H9 (cell line): ENCODE results near the gene MSMO1. TPM values are rescaled to one million over a fixed set of nuclear protein-coding genes. Genes with fewer than 3 reads are reported as not detected.
A peak's percentile ranks its signal among the peaks of the same experiment; 100 is the strongest.

Experiments used
- DNase-seq: peaks from one replicate; pipeline ENCODE4 v3.0.0-alpha.2; 2017
- H2AFZ ChIP-seq: one replicate; pipeline ENCODE4 v1.6.1; 2013; ENCODE audit warnings: mild to moderate bottlenecking, low read length, control low read depth, moderate library complexity
- H2AK5ac ChIP-seq: 2 replicates; pipeline ENCODE4 v1.6.1; 2013; ENCODE audit warnings: low read length, control low read depth, mixed read lengths; ENCODE audit not compliant: insufficient read length
- H2BK120ac ChIP-seq: one replicate; pipeline ENCODE4 v1.6.1; 2013; ENCODE audit warnings: low read depth, mild to moderate bottlenecking, low read length, control low read depth, inconsistent platforms; ENCODE audit not compliant: poor library complexity, severe bottlenecking
- H2BK12ac ChIP-seq: 2 replicates; pipeline ENCODE4 v1.6.1; 2013; ENCODE audit warnings: low read length, control low read depth, mixed read lengths, low read depth; ENCODE audit not compliant: insufficient read length
- H2BK15ac ChIP-seq: 2 replicates; pipeline ENCODE4 v1.6.1; 2013; ENCODE audit warnings: low read depth, low read length, control low read depth
- H2BK20ac ChIP-seq: one replicate; pipeline ENCODE4 v1.6.1; 2013; ENCODE audit warnings: low read depth, mild to moderate bottlenecking, low read length, control low read depth, inconsistent platforms; ENCODE audit not compliant: poor library complexity, severe bottlenecking
- H2BK5ac ChIP-seq: 2 replicates; pipeline ENCODE4 v1.6.1; 2013; ENCODE audit warnings: low read length, control low read depth, mixed read lengths; ENCODE audit not compliant: insufficient read length
- H3K14ac ChIP-seq: 2 replicates; pipeline ENCODE4 v1.6.1; 2013; ENCODE audit warnings: low read length, control low read depth; ENCODE audit not compliant: insufficient read depth
- H3K18ac ChIP-seq: 2 replicates; pipeline ENCODE4 v1.6.1; 2013; ENCODE audit warnings: low read depth, mild to moderate bottlenecking, mixed read lengths, low read length, control low read depth; ENCODE audit not compliant: insufficient read length
- H3K23ac ChIP-seq: 2 replicates; pipeline ENCODE4 v1.6.1; 2013; ENCODE audit warnings: low read length, control low read depth, mixed read lengths, low read depth; ENCODE audit not compliant: insufficient read length
- H3K23me2 ChIP-seq: 2 replicates; pipeline ENCODE4 v1.6.1; 2013; ENCODE audit warnings: low read depth, mild to moderate bottlenecking, mixed read lengths, low read length, control low read depth; ENCODE audit not compliant: insufficient read length, poor library complexity, severe bottlenecking
- H3K27ac ChIP-seq: 2 replicates; pipeline ENCODE4 v1.5.1; 2013; ENCODE audit warnings: low read length, control low read depth, mixed read lengths, low read depth; ENCODE audit not compliant: insufficient read length
- H3K27me3 ChIP-seq: 2 replicates; pipeline ENCODE4 v1.6.1; 2013; ENCODE audit warnings: low read length, control low read depth, inconsistent platforms; ENCODE audit not compliant: insufficient read depth
- H3K4ac ChIP-seq: 2 replicates; pipeline ENCODE4 v1.6.1; 2013; ENCODE audit warnings: low read depth, mild to moderate bottlenecking, control low read depth, inconsistent platforms, low read length, moderate library complexity
- H3K4me1 ChIP-seq: 2 replicates; pipeline ENCODE4 v1.6.1; 2013; ENCODE audit warnings: low read length, control low read depth, inconsistent platforms; ENCODE audit not compliant: insufficient read depth
- H3K4me2 ChIP-seq: 2 replicates; pipeline ENCODE4 v1.6.1; 2013; ENCODE audit warnings: low read length, control low read depth, mixed read lengths; ENCODE audit not compliant: insufficient read length, insufficient read depth
- H3K56ac ChIP-seq: 2 replicates; pipeline ENCODE4 v1.6.1; 2013; ENCODE audit warnings: low read depth, mild to moderate bottlenecking, mixed read lengths, low read length, control low read depth; ENCODE audit not compliant: insufficient read length
- H3K79me1 ChIP-seq: 2 replicates; pipeline ENCODE4 v1.6.1; 2013; ENCODE audit warnings: low read depth, mild to moderate bottlenecking, moderate library complexity, low read length, control low read depth, inconsistent platforms; ENCODE audit not compliant: insufficient read depth, poor library complexity, severe bottlenecking
- H3K79me2 ChIP-seq: 2 replicates; pipeline ENCODE4 v1.6.1; 2013; ENCODE audit warnings: low read length, control low read depth, inconsistent platforms; ENCODE audit not compliant: insufficient read depth
- H3K9ac ChIP-seq: 2 replicates; pipeline ENCODE4 v1.6.1; 2013; ENCODE audit warnings: low read length, control low read depth, mixed read lengths; ENCODE audit not compliant: insufficient read length; ENCODE audit errors: extremely low read depth
- H3K9me3 ChIP-seq: one replicate; pipeline ENCODE4 v1.6.1; 2013; ENCODE audit warnings: low read depth, low read length, inconsistent platforms; ENCODE audit not compliant: control insufficient read depth
- H3T11ph ChIP-seq: one replicate; pipeline ENCODE4 v1.6.1; 2013; ENCODE audit warnings: mild to moderate bottlenecking, low read length, control low read depth, inconsistent platforms
- H4K20me1 ChIP-seq: one replicate; pipeline ENCODE4 v1.6.1; 2013; ENCODE audit not compliant: control insufficient read depth, insufficient read length, insufficient read depth
- H4K5ac ChIP-seq: 2 replicates; pipeline ENCODE4 v1.6.1; 2013; ENCODE audit warnings: low read depth, mild to moderate bottlenecking, mixed read lengths, low read length, control low read depth; ENCODE audit not compliant: insufficient read length
- H4K8ac ChIP-seq: replicated peaks from 2 replicates; pipeline ENCODE4 v1.6.1; 2013; ENCODE audit warnings: low read length, control low read depth, mixed read lengths, low read depth; ENCODE audit not compliant: insufficient read length
- H4K91ac ChIP-seq: 2 replicates; pipeline ENCODE4 v1.6.1; 2013; ENCODE audit warnings: low read depth, mild to moderate bottlenecking, moderate library complexity, mixed read lengths, low read length, control low read depth; ENCODE audit not compliant: insufficient read length
- H3K27ac Mint-ChIP-seq, 3 experiments: 2 replicates in 2 of 3; 3 replicates in 1 of 3; pipeline ENCODE4 v1.8.0; 2020 to 2021; ENCODE audit warnings: mixed read lengths in 3 of 3, mild to moderate bottlenecking in 1 of 3, moderate library complexity in 1 of 3
- H3K27me3 Mint-ChIP-seq: 2 replicates; pipeline ENCODE4 v1.8.0; 2021; ENCODE audit warnings: low read depth, mild to moderate bottlenecking, moderate library complexity, mixed read lengths
- H3K36me3 Mint-ChIP-seq, 3 experiments: 2 replicates in 2 of 3; 3 replicates in 1 of 3; pipeline ENCODE4 v1.8.0; 2020 to 2021; ENCODE audit warnings: low read depth in 3 of 3, mixed read lengths in 3 of 3; ENCODE audit not compliant: insufficient read depth in 1 of 3
- H3K4me1 Mint-ChIP-seq, 2 experiments: 2 replicates each; pipeline ENCODE4 v1.8.0; 2020; ENCODE audit warnings: mixed read lengths in 2 of 2
- H3K4me3 Mint-ChIP-seq, 2 experiments: 2 replicates in 1 of 2; 3 replicates in 1 of 2; pipeline ENCODE4 v1.8.0; 2020 to 2021; ENCODE audit warnings: mild to moderate bottlenecking in 2 of 2, mixed read lengths in 2 of 2, moderate library complexity in 1 of 2
- H3K9me3 Mint-ChIP-seq, 2 experiments: 2 replicates in 1 of 2; 3 replicates in 1 of 2; pipeline ENCODE4 v1.8.0; 2020; ENCODE audit warnings: mild to moderate bottlenecking in 2 of 2, mixed read lengths in 2 of 2, moderate library complexity in 1 of 2
- CTCF ChIP-seq: fragments of 200-600 bp; sonication (generic); conservative IDR thresholded peaks from 3 replicates; pipeline ENCODE4 v1.8.0; 2021; ENCODE audit warnings: antibody characterized with exemption, mild to moderate bottlenecking
- WGBS: extraction: QIAGEN DNeasy Blood & Tissue Kit; methylation state at CpG from one replicate; pipeline ENCODE4 v1.1.7; 2013; ENCODE audit warnings: missing lambda C conversion rate, low lambda C conversion rate, mixed read lengths; ENCODE audit not compliant: insufficient read length; ENCODE audit errors: extremely low coverage; 5-methylcytosine and 5-hydroxymethylcytosine counted together
- total RNA-seq: library from RNA; stranded (reverse); gene quantifications from 2 replicates; pipeline ENCODE4 v1.2.1, GENCODE V29; 2021

The MSMO1 gene
- total RNA-seq, 1 experiment from 2014 or later, result 79.3 TPM

GRCh38 chr4:165355900-165356300, 28.4 kb downstream of the MSMO1 start:
- no peaks in the 10 kb centered on the region for H3K4me1 ChIP-seq
- H3K23ac ChIP-seq, result no peak overlapping the region
- no peak overlapping the region for H2BK15ac ChIP-seq
- no peaks in the 10 kb centered on the region for H4K20me1 ChIP-seq
- Mint-ChIP-seq H3K4me1 (peaks cover 6 to 10% of the 10 kb centered on the region in 2 experiments; a peak in 2 of 4 replicates), H3K27ac (no peak overlapping the region), H3K27me3 (no peaks in the 10 kb centered on the region), H3K36me3 (peaks cover 0 to 5% (median 0%) of the 10 kb centered on the region in 3 experiments; a peak in 1 of 7 replicates), H3K4me3 (no peak overlapping the region), H3K9me3 (peaks cover 9 to 10% of the 10 kb centered on the region in 2 experiments; a peak in 4 of 5 replicates)
- no peak overlapping the region for H4K91ac ChIP-seq
- H3T11ph ChIP-seq, result no peak overlapping the region
- H3K79me2 ChIP-seq, result no peaks in the 10 kb centered on the region
- TF ChIP-seq CTCF, result peak; percentile 72
- H4K8ac ChIP-seq, result no peak overlapping the region
- no peak overlapping the region for H3K9ac ChIP-seq
- peak; percentile 74 for DNase-seq
- H3K56ac ChIP-seq, result no peak overlapping the region
- H3K27me3 ChIP-seq, result no peaks in the 10 kb centered on the region
- no peak overlapping the region for H2BK120ac ChIP-seq
- H3K4ac ChIP-seq, result no peak overlapping the region
- H3K23me2 ChIP-seq, result no peaks in the 10 kb centered on the region
- H3K9me3 ChIP-seq, result no peaks in the 10 kb centered on the region
- no peak overlapping the region for H2BK20ac ChIP-seq
- WGBS, result no CpG with 5 or more reads among the region's 2 CpGs
- no peak overlapping the region for H2BK12ac ChIP-seq
- H3K27ac ChIP-seq, result no peak overlapping the region
- H3K79me1 ChIP-seq, result no peaks in the 10 kb centered on the region
- H2BK5ac ChIP-seq, result no peak overlapping the region
- no peak overlapping the region for H3K18ac ChIP-seq
- H3K4me2 ChIP-seq, result no peak overlapping the region
- no peak overlapping the region for H2AFZ ChIP-seq
- H3K14ac ChIP-seq, result no peak overlapping the region
- no peak overlapping the region for H4K5ac ChIP-seq
- no peak overlapping the region for H2AK5ac ChIP-seq
